Hematopoietic multipotent progenitor cell treated with erythropoietin and hydrocortisone succinate and interleukin-3 and kit ligand, for 15 days (in vitro differentiated cells): ENCODE results near the gene MMADHC.

ENCODE experiments used
- DNase-seq: peaks from one replicate; pipeline ENCODE4 v3.0.0-alpha.2; 2015; ENCODE audit warnings: low spot score

Gene MMADHC

GRCh38 chr2:149587220-149587949 lies at the start of gene MMADHC:
TSS of gene MMADHC (minus strand) at chr2:149587775. CDS start at chr2:149587097, 678 bp downstream.
- DNase-seq: peak; percentile 92

- DNase-seq: no peak
These were observed 46.5 kb upstream of the MMADHC start for GRCh38 chr2:149634103-149634502.

GRCh38 chr2:149630445-149630844 lies 42.9 kb upstream of the MMADHC start:
- DNase-seq: no peak

GRCh38 chr2:149629026-149629425 lies 41.5 kb upstream of the MMADHC start:
- DNase-seq: no peak

GRCh38 chr2:149627111-149627801 lies 39.7 kb upstream of the MMADHC start:
- DNase-seq: no peak

- DNase-seq: no peak
These were observed 38.1 kb upstream of the MMADHC start for GRCh38 chr2:149625671-149626070.

- DNase-seq: no peak
These were observed 37.7 kb upstream of the MMADHC start for GRCh38 chr2:149625271-149625670.

GRCh38 chr2:149622343-149622742 lies 34.8 kb upstream of the MMADHC start:
- DNase-seq: no peak

GRCh38 chr2:149617476-149617875 lies 29.9 kb upstream of the MMADHC start:
- DNase-seq: no peak

- DNase-seq: no peak
These were observed 29.3 kb upstream of the MMADHC start for GRCh38 chr2:149616681-149617456.

- no peak for DNase-seq
These were observed 26.1 kb upstream of the MMADHC start for GRCh38 chr2:149613704-149614103.

GRCh38 chr2:149612122-149612521 lies 24.5 kb upstream of the MMADHC start:
- DNase-seq: no peak

GRCh38 chr2:149611100-149611820 lies 23.7 kb upstream of the MMADHC start:
- no peak for DNase-seq

GRCh38 chr2:149606251-149606811 lies 18.8 kb upstream of the MMADHC start:
- no peak for DNase-seq

- no peak for DNase-seq
These were observed 15.7 kb upstream of the MMADHC start for GRCh38 chr2:149603248-149603647.

GRCh38 chr2:149601141-149601796 lies 13.7 kb upstream of the MMADHC start:
- no peak for DNase-seq

GRCh38 chr2:149597668-149598326 lies 10.2 kb upstream of the MMADHC start:
- peak; percentile 65 for DNase-seq

GRCh38 chr2:149597050-149597667 lies 9.6 kb upstream of the MMADHC start:
- no peak for DNase-seq

GRCh38 chr2:149596471-149596870 lies 8.9 kb upstream of the MMADHC start:
- DNase-seq: no peak
